WTC11 (cell line): Measurements from ENCODE around the gene DAPK1. TPM values are rescaled to one million over a fixed set of nuclear protein-coding genes. Genes with fewer than 3 reads are reported as not detected.

Experiments
- ATAC-seq: fragments of 200-7000 bp; cut with Tn5 transposase; 2 replicates; pipeline ENCODE4 v1.10.0; 2021; ENCODE audit warnings: mild to moderate bottlenecking, moderate library complexity
- CTCF ChIA-PET: fragments of 300-600 bp; sonication (Branson Sonifier 250); formaldehyde crosslinking; loops from one replicate; lab custom pipeline; 2021; ENCODE audit warnings: antibody characterized with exemption; lab: Charles Lee
- POLR2A ChIA-PET: fragments of 350-600 bp; sonication (Branson Sonifier 250); formaldehyde crosslinking; loops from one replicate; lab custom pipeline; 2021; ENCODE audit warnings: antibody characterized with exemption; lab: Charles Lee
- DNase-seq: peaks from one replicate; pipeline ENCODE4 v3.0.0; 2021; ENCODE audit warnings: low spot score
- H3K27ac Mint-ChIP-seq: 2 replicates; pipeline ENCODE4 v1.8.0; 2021; ENCODE audit warnings: mixed read lengths
- H3K27me3 Mint-ChIP-seq: 2 replicates; pipeline ENCODE4 v1.8.0; 2021; ENCODE audit warnings: low read depth, mild to moderate bottlenecking, moderate library complexity, mixed read lengths
- H3K36me3 Mint-ChIP-seq: 2 replicates; pipeline ENCODE4 v1.8.0; 2021; ENCODE audit warnings: mixed read lengths
- H3K4me1 Mint-ChIP-seq: 2 replicates; pipeline ENCODE4 v1.8.0; 2022; ENCODE audit warnings: mixed read lengths
- H3K4me3 Mint-ChIP-seq: 2 replicates; pipeline ENCODE4 v1.8.0; 2021; ENCODE audit warnings: mild to moderate bottlenecking, moderate library complexity, mixed read lengths
- H3K9me3 Mint-ChIP-seq: 2 replicates; pipeline ENCODE4 v1.8.0; 2021; ENCODE audit warnings: mixed read lengths
- CREB1 ChIP-seq: sonication (generic); formaldehyde crosslinking; IDR thresholded peaks from 2 replicates; pipeline ENCODE4 v1.8.0; 2023; ENCODE audit warnings: mild to moderate bottlenecking, missing genetic modification reagents
- ELF4 ChIP-seq: sonication (generic); formaldehyde crosslinking; IDR thresholded peaks from 2 replicates; pipeline ENCODE4 v1.8.1; 2022; ENCODE audit warnings: low read depth, mild to moderate bottlenecking, moderate library complexity, missing genetic modification reagents
- FOXK1 ChIP-seq: sonication (generic); formaldehyde crosslinking; IDR thresholded peaks from 2 replicates; pipeline ENCODE4 v1.8.0; 2022; ENCODE audit warnings: mild to moderate bottlenecking, moderate library complexity, missing genetic modification reagents
- GABPB1 ChIP-seq: sonication (generic); formaldehyde crosslinking; IDR thresholded peaks from 2 replicates; pipeline ENCODE4 v1.8.1; 2023; ENCODE audit warnings: mild to moderate bottlenecking, missing genetic modification reagents
- MYBL2 ChIP-seq: sonication (generic); formaldehyde crosslinking; IDR thresholded peaks from 2 replicates; pipeline ENCODE4 v1.8.1; 2023; ENCODE audit warnings: mild to moderate bottlenecking, moderate library complexity, missing genetic modification reagents
- NFATC4 ChIP-seq: fragments of 250-450 bp; sonication (Bioruptor Pico); IDR thresholded peaks from 2 replicates; pipeline ENCODE4 v1.9.0; 2021; ENCODE audit warnings: mild to moderate bottlenecking
- RELA ChIP-seq: sonication (generic); formaldehyde crosslinking; IDR thresholded peaks from 2 replicates; pipeline ENCODE4 v1.8.1; 2022; ENCODE audit warnings: missing genetic modification reagents, mild to moderate bottlenecking, borderline replicate concordance
- RORB ChIP-seq: fragments of 250-450 bp; sonication (Bioruptor Pico); IDR thresholded peaks from 2 replicates; pipeline ENCODE4 v1.9.0; 2021; ENCODE audit warnings: mild to moderate bottlenecking
- TEAD1 ChIP-seq: sonication (generic); formaldehyde crosslinking; IDR thresholded peaks from 2 replicates; pipeline ENCODE4 v1.8.0; 2022; ENCODE audit warnings: mild to moderate bottlenecking, missing genetic modification reagents
- ZBTB21 ChIP-seq: sonication (generic); formaldehyde crosslinking; IDR thresholded peaks from 2 replicates; pipeline ENCODE4 v1.8.1; 2023; ENCODE audit warnings: mild to moderate bottlenecking, missing genetic modification reagents, borderline replicate concordance
- ZNF138 ChIP-seq: sonication (generic); formaldehyde crosslinking; conservative IDR thresholded peaks from 2 replicates; pipeline ENCODE4 v1.8.1; 2022; ENCODE audit warnings: mild to moderate bottlenecking, moderate library complexity, missing genetic modification reagents
- ZNF416 ChIP-seq: fragments of 250-450 bp; sonication (Bioruptor Pico); IDR thresholded peaks from 2 replicates; pipeline ENCODE4 v1.9.0; 2021; ENCODE audit warnings: mild to moderate bottlenecking, inconsistent platforms
- ZNF671 ChIP-seq: fragments of 250-450 bp; sonication (Bioruptor Pico); IDR thresholded peaks from 2 replicates; pipeline ENCODE4 v1.8.0; 2021; ENCODE audit warnings: mild to moderate bottlenecking
- total RNA-seq: library from RNA; stranded (reverse); gene quantifications from 3 replicates; pipeline ENCODE4 v1.2.3, GENCODE V29; 2021
- TF ChIP-seq, protein P1 (sequence below): sonication (generic); formaldehyde crosslinking; IDR thresholded peaks from 2 replicates; pipeline ENCODE4 v1.8.1; 2022; ENCODE audit warnings: low read depth, mild to moderate bottlenecking, moderate library complexity, missing genetic modification reagents, borderline replicate concordance
- TF ChIP-seq, protein P2 (sequence below): fragments of 250-450 bp; sonication (Bioruptor Pico); IDR thresholded peaks from 2 replicates; pipeline ENCODE4 v1.9.0; 2021; ENCODE audit warnings: mild to moderate bottlenecking, borderline replicate concordance
- TF ChIP-seq, protein P3 (sequence below): fragments of 250-450 bp; sonication (Bioruptor Pico); IDR thresholded peaks from 2 replicates; pipeline ENCODE4 v2.1.2; 2022; ENCODE audit warnings: mild to moderate bottlenecking, moderate library complexity
- TF ChIP-seq, protein P4 (sequence below): sonication (generic); formaldehyde crosslinking; IDR thresholded peaks from 2 replicates; pipeline ENCODE4 v1.8.0; 2022; ENCODE audit warnings: mild to moderate bottlenecking, missing genetic modification reagents
- TF ChIP-seq, protein P5 (sequence below): sonication (generic); formaldehyde crosslinking; conservative IDR thresholded peaks from 2 replicates; pipeline ENCODE4 v1.8.1; 2022; ENCODE audit warnings: mild to moderate bottlenecking, missing genetic modification reagents

Gene DAPK1
- total RNA-seq, 1 experiment from 2014 or later: 129 TPM

DNA sequence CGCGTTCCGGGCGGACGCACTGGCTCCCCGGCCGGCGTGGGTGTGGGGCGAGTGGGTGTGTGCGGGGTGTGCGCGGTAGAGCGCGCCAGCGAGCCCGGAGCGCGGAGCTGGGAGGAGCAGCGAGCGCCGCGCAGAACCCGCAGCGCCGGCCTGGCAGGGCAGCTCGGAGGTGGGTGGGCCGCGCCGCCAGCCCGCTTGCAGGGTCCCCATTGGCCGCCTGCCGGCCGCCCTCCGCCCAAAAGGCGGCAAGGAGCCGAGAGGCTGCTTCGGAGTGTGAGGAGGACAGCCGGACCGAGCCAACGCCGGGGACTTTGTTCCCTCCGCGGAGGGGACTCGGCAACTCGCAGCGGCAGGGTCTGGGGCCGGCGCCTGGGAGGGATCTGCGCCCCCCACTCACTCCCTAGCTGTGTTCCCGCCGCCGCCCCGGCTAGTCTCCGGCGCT, at the start of gene DAPK1 (continued):
- TF ChIP-seq, protein P1, sequence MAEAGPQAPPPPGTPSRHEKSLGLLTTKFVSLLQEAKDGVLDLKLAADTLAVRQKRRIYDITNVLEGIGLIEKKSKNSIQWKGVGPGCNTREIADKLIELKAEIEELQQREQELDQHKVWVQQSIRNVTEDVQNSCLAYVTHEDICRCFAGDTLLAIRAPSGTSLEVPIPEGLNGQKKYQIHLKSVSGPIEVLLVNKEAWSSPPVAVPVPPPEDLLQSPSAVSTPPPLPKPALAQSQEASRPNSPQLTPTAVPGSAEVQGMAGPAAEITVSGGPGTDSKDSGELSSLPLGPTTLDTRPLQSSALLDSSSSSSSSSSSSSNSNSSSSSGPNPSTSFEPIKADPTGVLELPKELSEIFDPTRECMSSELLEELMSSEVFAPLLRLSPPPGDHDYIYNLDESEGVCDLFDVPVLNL (CRISPR knock-in tag): no peak
- TF ChIP-seq, protein P2, sequence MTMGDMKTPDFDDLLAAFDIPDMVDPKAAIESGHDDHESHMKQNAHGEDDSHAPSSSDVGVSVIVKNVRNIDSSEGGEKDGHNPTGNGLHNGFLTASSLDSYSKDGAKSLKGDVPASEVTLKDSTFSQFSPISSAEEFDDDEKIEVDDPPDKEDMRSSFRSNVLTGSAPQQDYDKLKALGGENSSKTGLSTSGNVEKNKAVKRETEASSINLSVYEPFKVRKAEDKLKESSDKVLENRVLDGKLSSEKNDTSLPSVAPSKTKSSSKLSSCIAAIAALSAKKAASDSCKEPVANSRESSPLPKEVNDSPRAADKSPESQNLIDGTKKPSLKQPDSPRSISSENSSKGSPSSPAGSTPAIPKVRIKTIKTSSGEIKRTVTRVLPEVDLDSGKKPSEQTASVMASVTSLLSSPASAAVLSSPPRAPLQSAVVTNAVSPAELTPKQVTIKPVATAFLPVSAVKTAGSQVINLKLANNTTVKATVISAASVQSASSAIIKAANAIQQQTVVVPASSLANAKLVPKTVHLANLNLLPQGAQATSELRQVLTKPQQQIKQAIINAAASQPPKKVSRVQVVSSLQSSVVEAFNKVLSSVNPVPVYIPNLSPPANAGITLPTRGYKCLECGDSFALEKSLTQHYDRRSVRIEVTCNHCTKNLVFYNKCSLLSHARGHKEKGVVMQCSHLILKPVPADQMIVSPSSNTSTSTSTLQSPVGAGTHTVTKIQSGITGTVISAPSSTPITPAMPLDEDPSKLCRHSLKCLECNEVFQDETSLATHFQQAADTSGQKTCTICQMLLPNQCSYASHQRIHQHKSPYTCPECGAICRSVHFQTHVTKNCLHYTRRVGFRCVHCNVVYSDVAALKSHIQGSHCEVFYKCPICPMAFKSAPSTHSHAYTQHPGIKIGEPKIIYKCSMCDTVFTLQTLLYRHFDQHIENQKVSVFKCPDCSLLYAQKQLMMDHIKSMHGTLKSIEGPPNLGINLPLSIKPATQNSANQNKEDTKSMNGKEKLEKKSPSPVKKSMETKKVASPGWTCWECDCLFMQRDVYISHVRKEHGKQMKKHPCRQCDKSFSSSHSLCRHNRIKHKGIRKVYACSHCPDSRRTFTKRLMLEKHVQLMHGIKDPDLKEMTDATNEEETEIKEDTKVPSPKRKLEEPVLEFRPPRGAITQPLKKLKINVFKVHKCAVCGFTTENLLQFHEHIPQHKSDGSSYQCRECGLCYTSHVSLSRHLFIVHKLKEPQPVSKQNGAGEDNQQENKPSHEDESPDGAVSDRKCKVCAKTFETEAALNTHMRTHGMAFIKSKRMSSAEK (CRISPR knock-in tag): no peak
- no peak for TF ChIP-seq ZNF416 (CRISPR knock-in tag)
- TF ChIP-seq, protein P3, sequence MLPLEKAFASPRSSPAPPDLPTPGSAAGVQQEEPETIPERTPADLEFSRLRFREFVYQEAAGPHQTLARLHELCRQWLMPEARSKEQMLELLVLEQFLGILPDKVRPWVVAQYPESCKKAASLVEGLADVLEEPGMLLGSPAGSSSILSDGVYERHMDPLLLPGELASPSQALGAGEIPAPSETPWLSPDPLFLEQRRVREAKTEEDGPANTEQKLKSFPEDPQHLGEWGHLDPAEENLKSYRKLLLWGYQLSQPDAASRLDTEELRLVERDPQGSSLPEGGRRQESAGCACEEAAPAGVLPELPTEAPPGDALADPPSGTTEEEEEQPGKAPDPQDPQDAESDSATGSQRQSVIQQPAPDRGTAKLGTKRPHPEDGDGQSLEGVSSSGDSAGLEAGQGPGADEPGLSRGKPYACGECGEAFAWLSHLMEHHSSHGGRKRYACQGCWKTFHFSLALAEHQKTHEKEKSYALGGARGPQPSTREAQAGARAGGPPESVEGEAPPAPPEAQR: no peak
- TF ChIP-seq CREB1: no peak
- TF ChIP-seq, protein P4, sequence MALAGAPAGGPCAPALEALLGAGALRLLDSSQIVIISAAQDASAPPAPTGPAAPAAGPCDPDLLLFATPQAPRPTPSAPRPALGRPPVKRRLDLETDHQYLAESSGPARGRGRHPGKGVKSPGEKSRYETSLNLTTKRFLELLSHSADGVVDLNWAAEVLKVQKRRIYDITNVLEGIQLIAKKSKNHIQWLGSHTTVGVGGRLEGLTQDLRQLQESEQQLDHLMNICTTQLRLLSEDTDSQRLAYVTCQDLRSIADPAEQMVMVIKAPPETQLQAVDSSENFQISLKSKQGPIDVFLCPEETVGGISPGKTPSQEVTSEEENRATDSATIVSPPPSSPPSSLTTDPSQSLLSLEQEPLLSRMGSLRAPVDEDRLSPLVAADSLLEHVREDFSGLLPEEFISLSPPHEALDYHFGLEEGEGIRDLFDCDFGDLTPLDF (CRISPR knock-in tag): no peak

DNA sequence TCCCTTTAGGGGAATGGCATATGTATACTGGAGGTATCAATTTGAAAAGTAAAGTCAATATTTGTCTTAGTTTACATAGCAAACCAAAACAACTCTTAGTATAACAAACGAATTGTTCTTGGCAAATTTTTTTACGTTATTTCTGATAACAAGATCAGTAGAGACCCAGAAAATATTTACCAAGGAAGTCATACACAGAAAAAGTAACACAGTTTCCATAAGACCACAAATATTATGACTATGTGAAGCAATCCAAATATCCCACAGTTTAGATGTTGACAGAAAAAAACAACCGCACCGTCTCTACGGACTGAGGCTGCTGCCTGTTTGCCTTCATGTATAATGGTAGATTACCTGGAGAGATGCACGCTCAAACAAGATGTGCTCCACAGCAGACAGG, 46.5 kb upstream of the DAPK1 start:
- Mint-ChIP-seq H3K27me3 (peaks cover 13% of the 10 kb centered on the region), H3K27ac (no peak overlapping the region), H3K4me1 (peaks cover 11% of the 10 kb centered on the region), H3K36me3 (peaks cover 22% of the 10 kb centered on the region), H3K4me3 (no peak overlapping the region), H3K9me3 (peaks cover 32% of the 10 kb centered on the region)
- DNase-seq: no peak
- ChIA-PET CTCF (no interaction called here), POLR2A (no interaction called here)
- ATAC-seq: no peak
- no peak for TF ChIP-seq ZBTB21 (CRISPR knock-in tag)
- no peak for TF ChIP-seq FOXK1 (CRISPR knock-in tag)
- TF ChIP-seq ZNF671: no peak
- TF ChIP-seq, protein P3: no peak
- no peak for TF ChIP-seq TEAD1 (CRISPR knock-in tag)
- TF ChIP-seq, protein P5, sequence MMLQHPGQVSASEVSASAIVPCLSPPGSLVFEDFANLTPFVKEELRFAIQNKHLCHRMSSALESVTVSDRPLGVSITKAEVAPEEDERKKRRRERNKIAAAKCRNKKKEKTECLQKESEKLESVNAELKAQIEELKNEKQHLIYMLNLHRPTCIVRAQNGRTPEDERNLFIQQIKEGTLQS (CRISPR knock-in tag): no peak
- TF ChIP-seq NFATC4 (CRISPR knock-in tag): no peak
- TF ChIP-seq ELF4 (CRISPR knock-in tag): no peak
- TF ChIP-seq ZNF138: no peak
- TF ChIP-seq RORB: no peak
- no peak for TF ChIP-seq GABPB1 (CRISPR knock-in tag)
- no peak for TF ChIP-seq MYBL2 (CRISPR knock-in tag)
- no peak for TF ChIP-seq RELA
